GM18873 (cell line): Measurements from ENCODE around the gene MTFR2.

Experiments
- ATAC-seq: cut with Tn5 transposase; IDR thresholded peaks from one replicate; pipeline ENCODE4 v1.9.1; 2021; ENCODE audit warnings: mild to moderate bottlenecking, moderate library complexity, moderate number of reproducible peaks; ENCODE audit not compliant: unreplicated experiment, low FRiP score

The MTFR2 gene

DNA sequence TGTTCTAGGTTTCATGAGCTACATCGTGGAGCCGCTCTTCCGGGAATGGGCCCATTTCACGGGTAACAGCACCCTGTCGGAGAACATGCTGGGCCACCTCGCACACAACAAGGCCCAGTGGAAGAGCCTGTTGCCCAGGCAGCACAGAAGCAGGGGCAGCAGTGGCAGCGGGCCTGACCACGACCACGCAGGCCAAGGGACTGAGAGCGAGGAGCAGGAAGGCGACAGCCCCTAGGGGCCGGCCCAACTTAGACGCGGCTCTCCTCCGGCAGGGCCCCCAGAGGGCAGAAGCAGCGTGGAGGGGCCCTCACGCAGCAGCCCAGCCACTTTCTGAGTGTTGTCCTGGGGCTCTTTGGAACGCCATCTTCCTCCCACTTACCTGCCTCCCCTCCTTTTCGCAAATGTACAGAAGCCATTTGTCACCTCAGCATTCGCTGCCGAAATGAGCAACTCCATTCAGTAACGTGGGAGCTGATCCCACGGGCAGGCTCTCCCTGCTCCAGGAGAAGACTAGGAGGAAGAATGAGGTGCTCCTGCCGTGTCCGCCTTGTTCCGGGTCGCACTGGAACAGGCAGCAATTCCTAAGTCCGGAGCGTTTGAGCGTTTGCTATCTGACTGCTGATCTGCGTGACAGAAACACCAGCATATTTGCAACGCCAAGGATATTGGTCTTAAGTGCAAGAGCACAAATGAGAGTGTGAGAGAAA lies 58.4 kb downstream of the MTFR2 start:
- ATAC-seq, result no peak

DNA sequence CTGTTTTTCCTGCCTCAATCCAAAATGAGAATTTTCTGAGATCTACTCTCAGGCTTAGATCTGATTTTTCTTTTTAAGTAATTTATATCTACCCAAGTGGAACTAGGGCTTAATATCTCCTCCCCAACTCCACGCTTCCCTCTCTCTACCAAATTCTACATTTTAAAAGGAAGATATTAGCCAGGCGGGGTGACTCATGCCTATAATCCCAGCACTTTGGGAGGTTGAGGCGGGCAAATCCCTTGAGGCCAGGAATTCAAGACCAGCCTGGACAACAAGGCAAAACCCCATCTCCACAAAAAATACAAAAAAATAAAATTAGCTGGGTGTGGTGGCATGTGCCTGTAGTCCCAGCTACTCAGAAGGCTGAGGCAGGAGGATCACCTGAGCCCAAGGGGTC lies 61.0 kb downstream of the MTFR2 start:
- ATAC-seq, result no peak

DNA sequence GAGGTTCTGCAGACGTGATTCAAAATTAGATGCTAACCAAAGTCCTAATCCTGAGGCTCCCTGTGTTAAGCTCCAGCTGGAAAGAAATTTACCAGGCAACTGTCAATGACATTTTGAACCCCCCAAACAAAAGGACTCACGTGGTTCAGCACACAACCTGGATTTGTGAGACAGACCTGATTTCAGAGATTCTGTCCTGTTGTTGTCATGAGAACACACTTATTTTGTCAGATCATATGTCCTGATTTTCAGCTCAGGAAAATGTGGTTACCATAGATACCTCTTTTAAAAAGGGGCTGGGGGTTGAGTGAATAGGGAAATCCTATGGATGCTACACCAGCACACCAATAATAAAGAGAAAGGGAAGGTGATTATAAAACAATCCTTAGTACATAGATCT lies 61.6 kb downstream of the MTFR2 start:
- ATAC-seq, result no peak

DNA sequence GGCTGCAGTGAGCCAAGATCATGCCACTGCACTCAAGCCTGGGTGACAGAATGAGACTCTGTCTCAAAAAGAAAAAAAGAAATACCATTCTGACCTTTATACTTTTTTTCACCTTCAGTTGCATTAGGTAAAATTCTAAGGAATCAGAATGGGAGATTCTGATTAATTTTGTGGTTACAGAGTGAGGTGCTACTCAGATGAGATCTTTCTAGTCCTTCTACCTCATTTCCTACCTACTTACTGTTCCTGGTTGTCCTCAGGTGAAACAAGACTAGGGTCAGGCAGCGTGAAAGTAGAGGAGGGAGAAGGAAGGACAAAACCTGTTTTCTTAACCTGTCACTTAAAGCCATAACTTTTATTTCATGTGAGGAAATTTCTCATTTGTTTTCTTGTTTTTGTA lies 63.7 kb downstream of the MTFR2 start:
- ATAC-seq, result no peak

DNA sequence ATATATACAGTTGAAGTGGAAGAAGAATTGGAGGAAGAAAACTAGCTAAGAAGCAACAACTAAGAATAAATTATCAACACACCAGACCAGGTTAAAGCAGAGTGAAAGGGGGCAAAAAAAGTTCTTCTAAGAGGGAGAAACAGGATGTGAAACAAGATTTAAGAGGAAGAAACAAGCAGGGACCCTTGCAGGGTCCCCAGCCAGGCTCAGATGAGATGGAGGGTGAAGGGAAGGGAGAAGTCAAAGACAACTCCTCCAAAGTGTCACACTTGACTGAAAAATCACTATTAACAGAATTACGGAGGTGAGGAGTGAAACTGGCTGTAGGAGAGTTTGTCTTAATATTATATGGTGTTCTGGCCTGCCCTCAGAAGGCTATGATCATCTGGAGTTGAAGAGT lies 65.4 kb downstream of the MTFR2 start:
- ATAC-seq, result no peak

DNA sequence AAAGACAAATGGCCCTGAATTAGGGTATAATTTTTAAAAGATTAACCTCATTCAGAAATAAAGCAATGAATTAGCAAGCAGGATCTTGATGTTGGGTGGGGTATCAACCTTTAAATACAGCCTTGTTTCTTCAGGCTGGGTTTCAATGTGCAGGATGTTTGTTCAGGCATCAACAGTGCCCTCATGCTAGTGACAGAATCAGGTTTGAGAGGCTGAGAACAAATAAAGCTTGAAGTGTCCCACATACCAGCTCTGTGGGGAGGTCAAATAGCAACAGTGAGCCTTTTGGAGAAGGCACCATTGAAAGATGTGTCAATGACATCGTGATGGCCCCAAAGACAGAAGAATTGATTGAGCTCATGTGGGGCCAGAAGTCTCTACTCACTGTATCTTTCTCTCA lies 68.2 kb downstream of the MTFR2 start:
- ATAC-seq, result no peak

DNA sequence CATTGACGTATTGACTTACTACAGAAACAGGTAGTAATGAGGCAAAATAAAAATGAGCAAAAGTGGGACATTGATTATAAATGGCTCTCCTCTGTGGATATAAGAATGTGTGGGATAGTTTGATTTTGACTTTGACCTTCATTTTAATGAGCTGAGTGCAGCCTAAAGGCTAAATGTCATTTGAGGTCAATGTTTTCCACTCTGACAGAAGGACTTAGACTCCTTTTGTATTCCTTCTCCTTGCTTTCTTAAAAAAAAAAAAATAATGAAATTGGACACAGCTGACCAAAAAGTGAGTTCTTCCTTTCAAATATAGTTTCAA lies 68.6 kb downstream of the MTFR2 start:
- ATAC-seq, result no peak
